GM18517 (cell line): Measurements from ENCODE around the gene ANKS3.

Experiments used
- ATAC-seq: cut with Tn5 transposase; IDR thresholded peaks from one replicate; pipeline ENCODE4 v1.9.1; 2021; ENCODE audit warnings: mild to moderate bottlenecking, moderate library complexity; ENCODE audit not compliant: unreplicated experiment

Gene ANKS3

GRCh38 chr16:4728676-4729075 is 5.4 kb downstream of the ANKS3 start:
- ATAC-seq, result no peak

DNA sequence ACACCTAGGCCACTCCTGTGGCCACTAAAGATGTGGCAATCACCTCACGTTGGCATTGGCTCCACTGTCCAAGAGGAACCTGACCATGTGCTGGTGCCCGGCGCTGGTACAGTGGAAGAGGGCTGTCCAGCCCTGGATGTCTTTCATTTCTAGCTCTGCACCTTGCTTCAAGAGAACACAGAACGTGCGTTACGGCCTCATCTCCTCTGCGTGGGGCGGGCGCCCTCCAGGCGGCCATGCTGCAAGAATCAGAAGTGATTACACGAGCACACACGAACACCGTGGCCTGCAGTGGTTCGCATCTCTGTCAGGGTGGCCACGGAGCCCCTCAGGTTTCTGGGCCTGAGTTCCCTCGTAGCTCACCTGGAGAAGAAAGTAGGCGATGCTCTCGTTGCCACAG is 7.5 kb downstream of the ANKS3 start:
- no peak for ATAC-seq

GRCh38 chr16:4724661-4725270 is 9.3 kb downstream of the ANKS3 start:
- ATAC-seq, result no peak

- no peak for ATAC-seq
Observed at GRCh38 chr16:4723071-4723767, 10.9 kb downstream of the ANKS3 start.

GRCh38 chr16:4718466-4718865 is 15.6 kb downstream of the ANKS3 start:
- ATAC-seq, result no peak

DNA sequence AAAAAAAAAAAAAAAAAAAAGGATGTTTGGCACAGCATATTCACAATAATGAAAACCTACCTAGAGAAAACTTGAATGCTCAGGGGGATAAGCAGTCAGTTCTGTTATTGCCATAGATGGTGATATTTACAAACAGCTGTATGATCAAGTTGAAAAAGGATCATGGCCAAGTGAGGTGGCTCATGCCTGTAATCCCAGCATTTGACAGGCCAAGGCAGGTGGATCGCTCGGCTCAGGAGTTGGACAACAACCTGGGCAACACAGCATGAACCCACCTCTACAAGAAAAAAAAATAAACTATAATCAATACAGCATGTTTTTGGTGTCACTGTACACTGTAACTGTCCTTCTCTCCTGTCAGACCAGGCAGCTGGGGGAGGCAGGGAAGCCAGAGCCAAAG is 19.1 kb downstream of the ANKS3 start:
- ATAC-seq, result no peak

- no peak for ATAC-seq
Observed at GRCh38 chr16:4713663-4714501, 20.2 kb downstream of the ANKS3 start.

GRCh38 chr16:4709481-4709880 is 24.6 kb downstream of the ANKS3 start:
- no peak for ATAC-seq

- no peak for ATAC-seq
Observed at GRCh38 chr16:4706871-4707270, 27.2 kb downstream of the ANKS3 start.

DNA sequence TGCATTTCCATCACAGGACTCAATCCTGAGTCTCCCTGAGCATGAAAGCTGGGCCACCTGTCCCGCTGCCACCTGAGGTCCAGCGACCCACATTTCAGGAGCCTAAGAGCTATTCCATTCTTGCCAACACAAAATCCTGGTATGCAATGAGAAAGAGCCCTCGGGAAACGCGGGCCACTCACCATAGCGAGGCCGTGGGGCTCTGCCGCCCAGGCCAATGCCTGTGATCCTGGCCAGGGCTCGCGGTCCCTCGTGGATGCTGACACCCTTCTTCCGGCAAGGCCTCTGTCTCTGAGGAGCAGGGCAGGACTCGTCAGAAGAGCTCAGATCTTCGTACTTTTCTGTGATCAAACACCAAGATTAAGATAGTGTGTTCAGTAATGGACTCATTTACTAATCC is 29.2 kb downstream of the ANKS3 start:
- no peak for ATAC-seq

DNA sequence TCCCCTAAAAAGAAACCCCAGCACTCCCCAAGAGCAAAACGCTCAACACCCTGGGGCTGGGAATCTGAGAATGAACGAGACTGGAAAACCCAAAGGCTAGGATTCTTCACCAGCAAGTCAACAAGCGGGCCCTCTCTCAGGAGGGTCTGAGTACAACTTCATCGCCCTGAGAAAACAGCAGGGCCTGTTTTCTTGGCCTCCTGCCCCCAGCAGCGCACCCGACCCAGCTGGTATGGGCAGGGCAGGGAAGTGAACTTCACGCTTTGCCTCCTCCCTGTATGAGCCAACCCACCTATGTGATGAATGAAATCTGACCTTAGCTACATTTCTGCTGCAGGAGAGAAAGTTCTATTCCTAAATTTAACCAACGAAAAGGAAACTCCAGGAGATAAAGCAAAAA is 29.6 kb downstream of the ANKS3 start:
- ATAC-seq, result no peak

- no peak for ATAC-seq
Observed at GRCh38 chr16:4703906-4704305, 30.2 kb downstream of the ANKS3 start.

DNA sequence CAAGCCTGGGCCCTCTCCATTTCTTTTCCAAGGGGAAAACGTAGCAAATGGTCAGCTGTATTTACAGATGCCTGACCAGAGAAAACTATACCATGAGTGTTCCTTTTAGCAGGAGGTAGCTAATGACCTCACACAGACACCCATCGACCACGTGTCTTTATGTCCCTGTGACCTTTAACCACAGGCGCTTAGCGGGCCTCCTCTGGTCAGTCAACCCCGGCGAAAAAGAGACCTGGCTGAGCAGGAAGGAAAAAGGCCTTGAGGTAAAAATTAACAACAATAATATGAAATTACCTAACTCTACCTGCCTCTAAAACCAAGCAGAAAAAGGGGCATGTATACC is 31.6 kb downstream of the ANKS3 start:
- ATAC-seq, result no peak

- ATAC-seq, result no peak
Observed at GRCh38 chr16:4701791-4702465, 32.1 kb downstream of the ANKS3 start.

DNA sequence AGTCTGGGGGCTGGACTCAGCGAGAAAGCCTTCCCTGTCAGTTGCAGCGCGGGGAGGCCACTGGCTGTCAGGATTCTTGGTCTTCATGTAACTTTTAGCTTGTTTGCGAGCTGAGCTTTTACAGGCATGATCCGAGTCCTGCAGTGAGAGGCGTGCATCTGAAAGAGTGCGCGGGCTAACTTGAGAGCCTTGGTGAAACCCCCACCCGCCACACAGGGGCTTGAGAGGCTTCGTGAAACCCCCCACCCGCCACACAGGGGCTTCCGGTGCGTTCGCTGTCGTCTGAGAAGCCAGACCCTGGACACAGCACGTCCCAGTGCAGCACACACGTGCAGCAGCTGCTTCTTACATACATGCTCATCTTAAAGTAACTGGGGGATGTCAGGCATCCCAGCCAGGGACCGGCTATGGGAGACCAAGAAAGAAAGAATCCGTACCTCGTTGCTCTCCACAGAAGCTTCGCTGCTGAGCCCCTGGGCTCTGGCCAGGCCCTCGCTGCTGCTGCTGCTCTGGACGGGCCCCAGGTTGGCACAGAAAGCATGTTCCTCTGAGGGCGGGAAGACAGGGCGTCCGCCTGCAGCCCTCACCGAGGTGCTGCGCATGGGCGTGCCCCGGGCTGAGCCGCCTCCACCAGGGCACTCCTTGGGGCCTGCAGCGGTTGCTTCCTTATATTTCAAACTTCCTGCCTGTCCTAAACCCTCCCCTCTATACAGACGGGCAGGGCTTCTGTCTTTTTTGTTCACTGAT is 32.9 kb downstream of the ANKS3 start:
- no peak for ATAC-seq

- ATAC-seq, result no peak
Observed at GRCh38 chr16:4700380-4700996, 33.6 kb downstream of the ANKS3 start.

- no peak for ATAC-seq
Observed at GRCh38 chr16:4699046-4699556, 35.0 kb downstream of the ANKS3 start.

DNA sequence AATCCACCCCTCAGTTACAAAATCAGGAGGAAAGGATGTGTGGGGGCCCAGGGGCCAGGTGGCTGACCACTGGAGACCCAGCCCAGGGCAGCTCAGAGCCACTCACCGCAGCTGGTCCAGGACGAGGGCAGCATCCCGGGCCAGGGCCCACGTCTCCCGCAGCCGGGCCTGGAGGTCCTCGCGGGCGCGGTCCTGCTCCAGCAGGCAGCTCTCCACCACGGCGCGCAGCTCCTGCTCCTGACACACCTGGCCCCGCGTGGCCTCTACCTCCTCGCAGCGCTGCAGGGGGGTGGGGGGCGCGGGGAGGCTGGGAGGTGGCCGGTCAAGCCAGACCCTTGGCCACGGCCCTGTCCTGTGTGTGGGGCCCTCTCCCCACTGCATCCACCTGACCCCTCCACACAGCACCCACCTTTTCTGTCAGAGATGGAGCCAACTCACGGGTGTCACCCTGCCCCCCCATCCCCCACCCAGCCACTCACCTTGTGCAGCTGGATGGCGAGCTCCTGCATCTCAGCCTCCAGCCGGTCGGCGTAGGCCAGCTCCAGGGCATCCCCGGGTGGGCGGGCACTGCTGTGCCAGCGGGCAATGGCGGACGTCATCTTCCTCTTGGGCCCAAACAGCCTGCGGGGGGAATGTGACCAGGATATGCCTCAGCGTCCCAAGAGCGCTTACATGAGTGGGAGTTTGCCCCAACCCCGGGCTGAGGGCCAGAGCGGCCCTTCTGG is 35.6 kb downstream of the ANKS3 start:
- ATAC-seq, result no peak

DNA sequence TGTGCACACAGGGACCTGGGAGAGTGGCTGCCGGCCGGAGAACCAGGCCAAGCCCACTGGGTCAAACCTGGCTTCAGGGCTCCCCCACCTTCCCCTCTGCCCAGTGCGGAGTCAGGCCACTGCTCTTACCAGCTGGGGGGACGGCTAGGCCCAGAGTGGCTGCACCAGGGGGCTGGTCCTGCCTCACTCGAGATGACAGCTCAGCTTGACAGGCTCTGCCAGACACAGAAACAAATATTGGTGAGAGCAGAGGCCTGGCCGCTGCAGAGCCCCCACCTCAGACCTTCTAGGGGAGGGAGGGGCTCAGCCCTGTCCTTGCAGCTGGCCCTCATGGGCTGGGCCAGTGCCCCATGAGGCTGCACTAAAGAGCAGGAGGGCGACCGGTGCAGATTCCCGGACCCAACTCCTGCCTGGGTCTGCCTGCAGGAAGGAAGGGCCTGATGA is 36.2 kb downstream of the ANKS3 start:
- no peak for ATAC-seq
